Esophagus muscularis mucosa (tissue), 4 donors: Measurements from ENCODE around the gene PNPO. TPM values are rescaled to one million over a fixed set of nuclear protein-coding genes. Genes with fewer than 3 reads are reported as not detected.
A peak's percentile ranks its signal among the peaks of the same experiment; 100 is the strongest.

Experiments used
- DNase-seq: peaks from one replicate; pipeline ENCODE4 v3.0.0-alpha.2; 2017; ENCODE audit errors: extremely low spot score
- H3K27ac ChIP-seq, 4 donors: fragments of 200-600 bp; sonication (generic); replicated peaks in 1 of 4; 1 replicate in 3 of 4; 2 replicates in 1 of 4; pipeline ENCODE4 v1.5.1; 2016 to 2019; ENCODE audit warnings: mild to moderate bottlenecking in 1 of 4
- H3K27me3 ChIP-seq, 4 donors: fragments of 200-600 bp; sonication (generic); one replicate each; pipeline versions ENCODE4 v1.5.1 to v1.6.0; 2016 to 2019
- H3K36me3 ChIP-seq, 4 donors: fragments of 200-600 bp; sonication (generic); one replicate each; pipeline ENCODE4 v1.5.1; 2016 to 2019
- H3K4me1 ChIP-seq, 4 donors: fragments of 200-600 bp; sonication (generic); one replicate each; pipeline ENCODE4 v1.5.1; 2016 to 2019
- H3K4me3 ChIP-seq, 4 donors: fragments of 200-600 bp; sonication (generic); 1 replicate in 2 of 4; 2 replicates in 2 of 4; pipeline ENCODE4 v1.5.1; 2016 to 2019; ENCODE audit warnings: mild to moderate bottlenecking in 4 of 4, moderate library complexity in 1 of 4
- H3K9me3 ChIP-seq, 4 donors: fragments of 200-600 bp; sonication (generic); 1 replicate in 3 of 4; 2 replicates in 1 of 4; pipeline ENCODE4 v1.5.1; 2016 to 2019
- CTCF ChIP-seq, 3 experiments: fragments of 200-600 bp in 2 of 3; fragments of 450-650 bp in 1 of 3; sonication (generic) in 2 of 3; IDR thresholded peaks; one replicate each; pipeline ENCODE4 v1.5.1; 2017 to 2019; ENCODE audit warnings: antibody characterized with exemption in 3 of 3, mild to moderate bottlenecking in 2 of 3, moderate library complexity in 1 of 3
- EP300 ChIP-seq: sonication (generic); formaldehyde crosslinking; IDR thresholded peaks from one replicate; pipeline ENCODE4 v1.6.1; 2017; ENCODE audit warnings: antibody characterized with exemption
- POLR2A ChIP-seq: fragments of 450-650 bp; IDR thresholded peaks from one replicate; pipeline ENCODE4 v1.6.1; 2017; ENCODE audit warnings: antibody characterized with exemption, moderate library complexity, mild to moderate bottlenecking, low read depth
- POLR2AphosphoS5 ChIP-seq, 2 donors: sonication (generic); formaldehyde crosslinking; IDR thresholded peaks; one replicate each; pipeline ENCODE4 v1.6.1; 2017; ENCODE audit warnings: antibody characterized with exemption in 2 of 2
- WGBS: methylation state at CpG from one replicate; pipeline ENCODE4 v1.1.5; 2018; 5-methylcytosine and 5-hydroxymethylcytosine counted together
- intact Hi-C: fragments of 100-400 bp; cut with DNase I; formaldehyde crosslinking; loops from one replicate; pipeline ENCODE4 v1.15.1; 2023
- total RNA-seq, 4 donors: library from RNA; depleted of rRNA; stranded (reverse); fragments of >200 nt; gene quantifications; one replicate each; pipeline versions ENCODE4 v1.1.0 to v1.2.1, GENCODE V29; 2016

The PNPO gene
- total RNA-seq, 4 donors from 2014 or later, result 21.2 to 32.8 (median 27.6) TPM

DNA sequence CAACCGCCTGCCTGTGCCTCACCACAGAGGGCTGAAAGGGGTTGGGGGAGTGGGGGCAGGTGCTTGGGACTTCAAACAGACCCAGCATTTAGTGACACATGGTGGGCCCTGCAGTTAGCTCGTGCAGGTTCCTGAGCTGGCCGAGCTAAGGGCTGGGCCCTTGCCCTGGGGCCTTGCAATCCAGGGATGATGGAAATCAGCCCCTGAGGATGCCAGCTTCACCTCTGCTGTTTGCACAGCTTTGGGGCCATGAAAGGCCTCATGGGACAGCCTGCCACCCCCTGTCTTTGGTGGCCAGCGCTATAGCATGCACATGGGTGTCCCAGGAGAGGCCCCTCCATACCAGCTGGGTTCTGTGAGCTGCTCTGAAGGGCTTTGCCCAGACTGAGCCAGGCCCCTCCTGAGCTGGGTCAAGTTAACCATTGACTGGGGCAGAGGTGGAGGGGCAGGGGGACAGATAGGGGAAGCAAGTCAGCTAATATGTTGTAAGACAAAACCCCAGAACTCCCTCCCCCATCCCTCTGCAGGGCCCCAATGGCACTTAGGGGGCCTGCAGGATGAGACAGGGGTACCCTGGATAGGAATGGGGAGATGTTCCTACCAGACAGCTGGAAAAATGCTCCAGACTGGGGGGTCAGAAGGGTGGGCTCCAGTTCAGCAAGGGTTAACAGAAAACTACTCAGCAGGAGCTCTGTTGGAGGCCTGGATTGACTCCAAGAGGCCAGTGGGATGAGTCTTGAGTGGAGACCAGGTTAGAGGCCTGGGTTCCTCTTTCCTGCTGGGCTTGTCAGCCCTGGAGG is 15.6 kb downstream of the PNPO start:
- intact Hi-C loops, result no loop called here
- no peaks in the 10 kb centered on the region for H3K36me3 ChIP-seq
- no peaks in the 10 kb centered on the region for H3K27me3 ChIP-seq
- peak overlapping the region in 1 of 4 donors; percentile 18 for H3K4me3 ChIP-seq
- 93% methylated on average over 4 of the region's 4 CpGs for WGBS
- H3K4me1 ChIP-seq, result peaks cover 0 to 4% (median 0%) of the 10 kb centered on the region in 4 donors
- no peak overlapping the region for H3K27ac ChIP-seq
- DNase-seq, result no peak
- no peak for TF ChIP-seq EP300
- H3K9me3 ChIP-seq, result no peaks in the 10 kb centered on the region

DNA sequence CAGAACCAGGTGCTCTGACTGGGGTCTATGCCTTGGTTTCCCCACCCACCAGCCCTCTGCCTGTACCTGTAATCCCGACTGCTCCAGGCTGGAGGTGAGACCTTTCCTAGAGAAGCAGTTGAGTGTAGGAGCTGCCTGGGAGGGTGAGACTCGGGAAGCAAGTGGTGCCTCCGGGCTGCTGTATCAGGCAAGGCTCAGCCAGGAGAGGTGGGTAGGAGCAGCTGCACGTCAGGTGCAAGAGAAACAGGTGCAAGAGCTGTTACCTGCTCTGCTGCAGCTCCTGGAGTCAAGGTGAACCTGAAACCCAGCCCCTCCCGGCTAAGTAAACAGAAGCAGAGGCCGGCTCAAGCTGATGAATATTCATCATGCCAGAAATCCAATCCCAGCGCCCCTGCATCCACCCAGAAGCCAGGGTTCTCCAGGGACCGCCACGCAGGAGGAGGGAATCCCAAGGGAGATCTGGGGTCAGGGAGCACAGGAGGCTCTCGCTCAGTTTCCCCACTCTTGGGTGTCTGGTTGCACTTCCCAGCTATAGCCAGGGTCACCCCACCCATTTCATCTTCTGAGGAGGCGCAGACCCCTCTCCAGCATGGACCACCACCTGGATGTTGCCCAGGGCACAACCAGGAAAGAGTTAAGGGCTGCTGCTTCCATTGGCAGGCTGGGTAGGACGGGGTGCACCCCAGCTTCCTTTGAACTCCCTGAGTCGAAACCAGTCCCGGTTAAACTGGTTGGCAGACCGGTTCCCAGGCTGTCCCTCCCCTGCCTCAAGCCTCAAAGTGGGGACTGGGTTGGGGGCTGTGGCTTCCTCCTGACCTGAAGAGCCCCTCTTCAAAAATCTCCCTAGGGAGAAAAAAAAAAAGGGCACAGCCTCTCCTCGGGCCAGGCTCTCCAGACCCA is 16.5 kb downstream of the PNPO start, which contains the start of gene PRR15L:
PRR15L (minus strand) TSS at position 293 of the 900 bp plus-strand sequence. CDS start 4,649 bp downstream, outside the sequence.
- no peak for DNase-seq
- H3K4me3 ChIP-seq, result peak within 1 kb of the TSS in 1 of 4 donors; percentile 18
- intact Hi-C loops, result no loop called here
- H3K9me3 ChIP-seq, result no peaks in the 10 kb centered on the region
- no peaks in the 10 kb centered on the region for H3K27me3 ChIP-seq
- H3K36me3 ChIP-seq, result no peaks in the 10 kb centered on the region
- H3K27ac ChIP-seq, result no peak within 1 kb of the TSS
- TF ChIP-seq CTCF (IDR thresholded peaks at IDR 0.05), result no peak
- TF ChIP-seq POLR2AphosphoS5 (IDR thresholded peaks at IDR 0.05), result no peak
- WGBS, result 48% methylated on average over 13 of the region's 16 CpGs
- H3K4me1 ChIP-seq, result peaks cover 0 to 4% (median 0%) of the 10 kb centered on the region in 4 donors

- Histone ChIP-seq H3K4me3 (no peak overlapping the region), H3K27ac (no peak overlapping the region), H3K27me3 (no peaks in the 10 kb centered on the region), H3K4me1 (peaks cover 0 to 4% (median 0%) of the 10 kb centered on the region in 4 donors), H3K9me3 (no peaks in the 10 kb centered on the region), H3K36me3 (no peaks in the 10 kb centered on the region)
- intact Hi-C loops, result no loop called here
- no peak for DNase-seq
- WGBS, result 86% methylated on average over 7 of the region's 8 CpGs
- TF ChIP-seq POLR2AphosphoS5 (IDR thresholded peaks at IDR 0.05) (no peak), POLR2A (no peak), EP300 (no peak), CTCF (IDR thresholded peaks at IDR 0.05) (no peak)
Observed at GRCh38 chr17:47959825-47960655, 18.7 kb downstream of the PNPO start.

GRCh38 chr17:47961406-47961805 is 20.0 kb downstream of the PNPO start:
- no peaks in the 10 kb centered on the region for H3K4me1 ChIP-seq
- DNase-seq, result no peak
- intact Hi-C loops, result no loop called here
- no peak overlapping the region for H3K4me3 ChIP-seq
- no peak for TF ChIP-seq CTCF (IDR thresholded peaks at IDR 0.05)
- TF ChIP-seq POLR2A, result no peak
- TF ChIP-seq EP300, result no peak
- TF ChIP-seq POLR2AphosphoS5 (IDR thresholded peaks at IDR 0.05), result no peak
- no peak overlapping the region for H3K27ac ChIP-seq
- H3K9me3 ChIP-seq, result no peaks in the 10 kb centered on the region
- H3K36me3 ChIP-seq, result no peaks in the 10 kb centered on the region
- WGBS, result 83% methylated on average over 6 of the region's 6 CpGs
- H3K27me3 ChIP-seq, result no peaks in the 10 kb centered on the region
